A673 (cell line): ENCODE results near the gene HTATIP2.

Experiments
- EZH2 ChIP-seq: fragments of 200-600 bp; sonication (generic); IDR thresholded peaks from 2 replicates; pipeline ENCODE4 v1.6.1; 2017; ENCODE audit warnings: borderline replicate concordance, low read depth, mild to moderate bottlenecking, mixed read lengths, antibody characterized with exemption, low read length; ENCODE audit not compliant: poor library complexity, severe bottlenecking
- TF ChIP-seq, protein P1 (sequence below): fragments of 300-800, 200-600 bp; sonication (generic); conservative IDR thresholded peaks from 2 replicates; pipeline ENCODE4 v1.5.1; 2017; ENCODE audit warnings: low read depth, mild to moderate bottlenecking, antibody characterized with exemption, low read length, moderate library complexity, mixed read lengths

DNA sequence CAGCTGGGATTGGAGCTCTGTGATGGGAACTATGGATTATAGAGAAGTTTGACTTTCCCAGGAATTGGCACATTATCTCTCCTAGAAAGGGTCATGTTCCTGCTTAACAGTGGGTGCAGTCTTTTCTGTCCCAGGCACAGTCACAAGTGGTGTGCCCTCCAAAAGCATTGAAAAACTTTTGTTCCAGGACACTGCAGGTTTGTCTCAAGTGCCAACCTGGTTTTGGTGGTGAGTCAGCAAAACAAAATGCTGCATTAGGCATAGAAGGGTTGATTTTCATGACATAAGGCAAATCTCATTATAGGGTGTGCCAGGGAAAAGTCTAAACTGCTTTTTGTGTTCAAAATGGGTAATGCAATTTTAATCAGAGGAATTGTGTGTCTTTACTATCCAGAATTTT is 4.9 kb downstream of the HTATIP2 start:
- TF ChIP-seq, protein P1, sequence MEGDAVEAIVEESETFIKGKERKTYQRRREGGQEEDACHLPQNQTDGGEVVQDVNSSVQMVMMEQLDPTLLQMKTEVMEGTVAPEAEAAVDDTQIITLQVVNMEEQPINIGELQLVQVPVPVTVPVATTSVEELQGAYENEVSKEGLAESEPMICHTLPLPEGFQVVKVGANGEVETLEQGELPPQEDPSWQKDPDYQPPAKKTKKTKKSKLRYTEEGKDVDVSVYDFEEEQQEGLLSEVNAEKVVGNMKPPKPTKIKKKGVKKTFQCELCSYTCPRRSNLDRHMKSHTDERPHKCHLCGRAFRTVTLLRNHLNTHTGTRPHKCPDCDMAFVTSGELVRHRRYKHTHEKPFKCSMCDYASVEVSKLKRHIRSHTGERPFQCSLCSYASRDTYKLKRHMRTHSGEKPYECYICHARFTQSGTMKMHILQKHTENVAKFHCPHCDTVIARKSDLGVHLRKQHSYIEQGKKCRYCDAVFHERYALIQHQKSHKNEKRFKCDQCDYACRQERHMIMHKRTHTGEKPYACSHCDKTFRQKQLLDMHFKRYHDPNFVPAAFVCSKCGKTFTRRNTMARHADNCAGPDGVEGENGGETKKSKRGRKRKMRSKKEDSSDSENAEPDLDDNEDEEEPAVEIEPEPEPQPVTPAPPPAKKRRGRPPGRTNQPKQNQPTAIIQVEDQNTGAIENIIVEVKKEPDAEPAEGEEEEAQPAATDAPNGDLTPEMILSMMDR: no peak
- no peak for TF ChIP-seq EZH2
